ENCODE results near the gene GPR37L1.

The GPR37L1 gene

DNA sequence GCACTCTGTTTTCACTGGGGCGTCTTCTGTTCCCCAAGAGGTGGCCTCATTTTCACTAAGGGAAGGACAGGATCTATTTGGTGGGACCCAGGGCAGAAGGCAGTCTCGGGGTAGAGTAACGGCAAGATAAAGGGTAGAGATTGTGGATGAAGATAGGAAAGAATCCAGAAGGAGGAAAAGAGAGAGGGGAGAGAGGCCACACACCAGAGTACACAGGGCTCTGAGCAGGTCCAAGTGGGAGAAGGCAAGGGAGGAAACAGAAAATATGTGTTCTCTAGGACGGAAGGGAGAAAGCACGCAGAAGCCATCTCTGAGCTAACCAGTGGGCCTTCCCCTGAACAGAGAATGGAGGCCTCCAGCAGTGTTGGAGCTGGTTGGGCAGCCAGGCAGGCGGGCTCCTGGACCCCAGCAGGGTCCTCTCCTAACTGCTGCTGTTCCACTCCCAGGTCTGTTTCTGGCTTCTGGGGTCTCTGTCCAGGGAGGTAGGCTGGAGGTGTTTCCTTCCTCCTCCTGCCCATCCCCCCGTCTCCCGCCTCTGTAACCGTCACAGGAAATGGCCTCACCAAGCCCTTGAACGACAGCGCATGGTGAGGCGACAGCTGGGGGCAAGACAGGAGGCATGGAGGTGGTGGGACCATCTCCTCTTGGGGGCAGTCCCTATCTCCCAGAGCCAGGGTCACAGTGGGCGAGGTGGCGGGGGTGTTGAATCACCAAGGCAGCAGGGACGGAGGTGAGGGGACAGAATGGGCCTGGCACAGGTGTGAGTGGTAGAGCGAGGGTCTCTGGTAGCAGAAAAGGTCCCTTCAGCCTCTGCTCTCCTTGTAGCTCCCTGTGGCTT lies 37.0 kb downstream of the GPR37L1 start:
- Histone ChIP-seq H3K4me1 (ENCODE audit: insufficient read depth, low read length, poor library complexity, severe bottlenecking) (peaks cover 76% of the 10 kb centered on the region), H3K9me2 (replicated peaks; ENCODE audit: low read depth, low read length) (no peaks in the 10 kb centered on the region), H2AFZ (ENCODE audit: low read length) (no peak overlapping the region), H3K4me2 (ENCODE audit: low read depth, low read length, poor library complexity, severe bottlenecking) (peak overlapping the region; percentile 96), H3K9me3 (ENCODE audit: insufficient read depth, low read depth, low read length) (no peaks in the 10 kb centered on the region), H3K27me3 (ENCODE audit: insufficient read depth, low read length, poor library complexity, severe bottlenecking) (no peaks in the 10 kb centered on the region), H4K20me1 (ENCODE audit: insufficient read depth, low read length, poor library complexity, severe bottlenecking) (peaks cover 44% of the 10 kb centered on the region), H3K9ac (ENCODE audit: low read depth, low read length, poor library complexity, severe bottlenecking) (peak overlapping the region; percentile 100), H3K4me3 (ENCODE audit: low read length, poor library complexity, severe bottlenecking) (peak overlapping the region; percentile 98), H3K79me2 (ENCODE audit: insufficient read depth, low read length) (peaks cover 85% of the 10 kb centered on the region), H3F3A (ENCODE audit: low read depth) (peaks cover 10% of the 10 kb centered on the region), H3K36me3 (ENCODE audit: insufficient read depth, low read length) (peaks cover 22% of the 10 kb centered on the region)
- TF ChIP-seq EZH2phosphoT487 (IDR thresholded peaks at IDR 0.05; ENCODE audit: borderline replicate concordance) (no peak), CTCF (conservative IDR thresholded peaks at IDR 0.05; ENCODE audit: low read length) (peak; percentile 1; the same call in 1 of the 2 replicates)

DNA sequence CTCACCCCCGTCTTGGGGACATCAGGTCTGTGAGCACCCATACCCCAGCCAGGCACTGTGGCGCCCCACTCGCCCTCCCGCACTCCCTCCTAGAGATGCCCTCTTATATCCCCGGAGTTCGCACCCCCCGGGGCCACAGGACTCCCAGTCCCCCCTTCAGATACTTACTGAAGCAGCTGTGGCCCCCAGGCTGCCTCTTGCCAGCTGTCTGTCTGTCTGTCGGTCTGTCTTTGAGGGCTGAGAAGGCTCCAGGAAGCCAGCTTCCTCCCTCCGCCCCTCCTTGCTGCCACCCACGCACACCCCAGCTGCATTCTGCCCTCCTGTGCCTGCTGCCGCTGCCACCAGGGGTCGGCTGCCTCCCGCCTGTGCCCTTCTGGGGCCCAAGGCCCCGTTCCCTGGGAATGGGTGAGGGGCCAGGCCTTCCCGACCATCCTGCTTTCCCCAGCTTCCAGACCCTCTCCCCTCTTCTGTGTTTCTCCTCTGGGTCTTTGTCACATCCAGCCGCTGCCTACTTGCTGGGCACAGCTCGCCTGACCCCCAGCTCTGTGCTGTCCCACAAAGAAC lies 37.7 kb downstream of the GPR37L1 start, which contains the start of gene PTPN7:
PTPN7 (minus strand) TSS at position 226 of the 564 bp plus-strand sequence. CDS start 1,200 bp downstream, outside the sequence.
- Histone ChIP-seq H3K9me2 (replicated peaks; ENCODE audit: low read depth, low read length) (no peaks in the 10 kb centered on the region), H3K4me2 (ENCODE audit: low read depth, low read length, poor library complexity, severe bottlenecking) (peak within 1 kb of the TSS; percentile 96), H3K9me3 (ENCODE audit: insufficient read depth, low read depth, low read length) (no peaks in the 10 kb centered on the region), H3K27me3 (ENCODE audit: insufficient read depth, low read length, poor library complexity, severe bottlenecking) (no peaks in the 10 kb centered on the region), H3K36me3 (ENCODE audit: insufficient read depth, low read length) (peaks cover 17% of the 10 kb centered on the region), H3K4me1 (ENCODE audit: insufficient read depth, low read length, poor library complexity, severe bottlenecking) (peaks cover 77% of the 10 kb centered on the region), H4K20me1 (ENCODE audit: insufficient read depth, low read length, poor library complexity, severe bottlenecking) (peaks cover 37% of the 10 kb centered on the region), H3K4me3 (ENCODE audit: low read length, poor library complexity, severe bottlenecking) (peak within 1 kb of the TSS; percentile 98), H3F3A (ENCODE audit: low read depth) (peaks cover 6% of the 10 kb centered on the region), H2AFZ (ENCODE audit: low read length) (no peak within 1 kb of the TSS), H3K79me2 (ENCODE audit: insufficient read depth, low read length) (peaks cover 81% of the 10 kb centered on the region), H3K9ac (ENCODE audit: low read depth, low read length, poor library complexity, severe bottlenecking) (peak within 1 kb of the TSS; percentile 100)
- TF ChIP-seq EZH2phosphoT487 (IDR thresholded peaks at IDR 0.05; ENCODE audit: borderline replicate concordance), result no peak
- peak; percentile 70 for TF ChIP-seq CTCF (conservative IDR thresholded peaks at IDR 0.05; ENCODE audit: low read length)

GRCh38 chr1:202161151-202162046 lies 38.7 kb downstream of the GPR37L1 start:
- Histone ChIP-seq H3K9ac (ENCODE audit: low read depth, low read length, poor library complexity, severe bottlenecking) (peak overlapping the region; percentile 100), H4K20me1 (ENCODE audit: insufficient read depth, low read length, poor library complexity, severe bottlenecking) (peaks cover 27% of the 10 kb centered on the region), H3K4me3 (ENCODE audit: low read length, poor library complexity, severe bottlenecking) (peak overlapping the region; percentile 98), H3K4me2 (ENCODE audit: low read depth, low read length, poor library complexity, severe bottlenecking) (peak overlapping the region; percentile 96), H2AFZ (ENCODE audit: low read length) (no peak overlapping the region), H3K4me1 (ENCODE audit: insufficient read depth, low read length, poor library complexity, severe bottlenecking) (peaks cover 77% of the 10 kb centered on the region), H3F3A (ENCODE audit: low read depth) (peaks cover 6% of the 10 kb centered on the region), H3K9me3 (ENCODE audit: insufficient read depth, low read depth, low read length) (no peaks in the 10 kb centered on the region), H3K9me2 (replicated peaks; ENCODE audit: low read depth, low read length) (no peaks in the 10 kb centered on the region), H3K27me3 (ENCODE audit: insufficient read depth, low read length, poor library complexity, severe bottlenecking) (no peaks in the 10 kb centered on the region), H3K79me2 (ENCODE audit: insufficient read depth, low read length) (peaks cover 81% of the 10 kb centered on the region), H3K36me3 (ENCODE audit: insufficient read depth, low read length) (peaks cover 10% of the 10 kb centered on the region; the same call in 1 of the 2 replicates)
- no peak for TF ChIP-seq EZH2phosphoT487 (IDR thresholded peaks at IDR 0.05; ENCODE audit: borderline replicate concordance)
- no peak for TF ChIP-seq CTCF (conservative IDR thresholded peaks at IDR 0.05; ENCODE audit: low read length)
